Islet precursor cell (in vitro differentiated cells): ENCODE results near the gene PES1.
"Not testable (repeated sequence)": the region's sequence is repeated elsewhere in the genome, so short reads cannot be mapped to it uniquely, and the experiment has no call there.

Experiments
- DNase-seq: peaks from one replicate; pipeline ENCODE4 v3.0.0-alpha.2; 2018

PES1 gene

GRCh38 chr22:30591588-30592359 lies at the start of gene PES1:
TSS of gene PES1 (minus strand) at chr22:30591910. CDS start at chr22:30591833, 77 bp downstream.
- peak; percentile 97 for DNase-seq

GRCh38 chr22:30640839-30641430 lies 49.2 kb upstream of the PES1 start:
- peak; percentile 29 for DNase-seq

GRCh38 chr22:30640361-30640760 lies 48.7 kb upstream of the PES1 start:
- peak; percentile 59 for DNase-seq

- DNase-seq: peak; percentile 70
Measured at GRCh38 chr22:30637701-30638114, 46.0 kb upstream of the PES1 start.

- peak; percentile 56 for DNase-seq
Measured at GRCh38 chr22:30636226-30637077, 44.7 kb upstream of the PES1 start.

GRCh38 chr22:30635273-30636225 lies 43.8 kb upstream of the PES1 start, which contains the start of gene SLC35E4:
TSS of gene SLC35E4 (plus strand) at chr22:30635781. CDS start at chr22:30636451, 670 bp downstream.
- DNase-seq: peak; percentile 96

GRCh38 chr22:30634471-30635233 lies 42.9 kb upstream of the PES1 start:
- peak; percentile 92 for DNase-seq

GRCh38 chr22:30631469-30631868 lies 39.8 kb upstream of the PES1 start:
- DNase-seq: not testable (repeated sequence)

GRCh38 chr22:30628491-30628890 lies 36.8 kb upstream of the PES1 start:
- no peak for DNase-seq

GRCh38 chr22:30627471-30627870 lies 35.8 kb upstream of the PES1 start:
- DNase-seq: no peak

GRCh38 chr22:30626413-30626812 lies 34.7 kb upstream of the PES1 start:
- no peak for DNase-seq

GRCh38 chr22:30619909-30620308 lies 28.2 kb upstream of the PES1 start:
- DNase-seq: not testable (repeated sequence)

- no peak for DNase-seq
Measured at GRCh38 chr22:30617819-30618218, 26.1 kb upstream of the PES1 start.

- DNase-seq: no peak
Measured at GRCh38 chr22:30615543-30615954, 23.8 kb upstream of the PES1 start.

GRCh38 chr22:30614879-30615278 lies 23.2 kb upstream of the PES1 start:
- no peak for DNase-seq

GRCh38 chr22:30614268-30614667 lies 22.6 kb upstream of the PES1 start:
- no peak for DNase-seq

GRCh38 chr22:30612789-30613188 lies 21.1 kb upstream of the PES1 start:
- no peak for DNase-seq

GRCh38 chr22:30611197-30611596 lies 19.5 kb upstream of the PES1 start:
- DNase-seq: no peak

- DNase-seq: no peak
Measured at GRCh38 chr22:30610299-30610698, 18.6 kb upstream of the PES1 start.

- peak; percentile 92 for DNase-seq
Measured at GRCh38 chr22:30609260-30610185, 17.8 kb upstream of the PES1 start.
